Smooth muscle cell (in vitro differentiated cells): ENCODE results near the gene BCL11A. TPM values are rescaled to one million over a fixed set of nuclear protein-coding genes. Genes with fewer than 3 reads are reported as not detected.

Experiments
- DNase-seq: peaks from one replicate; lab custom pipeline; 2025; ENCODE audit not compliant: unreplicated experiment; lab: John Stamatoyannopoulos, UW
- H2AFZ ChIP-seq: fragments of 200-600 bp; sonication (generic); 2 replicates; pipeline ENCODE4 v1.6.0; 2016; ENCODE audit warnings: antibody characterized with exemption, low read depth, mild to moderate bottlenecking
- H3F3A ChIP-seq: fragments of 200-600 bp; sonication (generic); 2 replicates; pipeline ENCODE4 v1.6.0; 2017; ENCODE audit warnings: antibody characterized with exemption, low read depth
- H3K27ac ChIP-seq: fragments of 200-600 bp; sonication (generic); 2 replicates; pipeline ENCODE4 v1.5.1; 2016; ENCODE audit warnings: low read depth, mild to moderate bottlenecking
- H3K27me3 ChIP-seq: fragments of 200-600 bp; sonication (generic); 2 replicates; pipeline ENCODE4 v1.6.1; 2016; ENCODE audit warnings: low read depth, mild to moderate bottlenecking
- H3K36me3 ChIP-seq: fragments of 200-600 bp; sonication (generic); 2 replicates; pipeline ENCODE4 v1.5.1; 2016; ENCODE audit warnings: low read depth
- H3K4me1 ChIP-seq: fragments of 200-600 bp; sonication (generic); 2 replicates; pipeline ENCODE4 v1.5.1; 2016; ENCODE audit warnings: low read depth
- H3K4me2 ChIP-seq: fragments of 200-600 bp; sonication (generic); 2 replicates; pipeline ENCODE4 v1.6.0; 2016; ENCODE audit warnings: mild to moderate bottlenecking
- H3K4me3 ChIP-seq: fragments of 200-600 bp; sonication (generic); 2 replicates; pipeline ENCODE4 v1.5.1; 2016; ENCODE audit warnings: mild to moderate bottlenecking
- H3K79me2 ChIP-seq: fragments of 200-600 bp; sonication (generic); 2 replicates; pipeline ENCODE4 v1.6.0; 2016; ENCODE audit warnings: low read depth, mild to moderate bottlenecking
- H3K9ac ChIP-seq: fragments of 200-600 bp; sonication (generic); 2 replicates; pipeline ENCODE4 v1.6.0; 2016; ENCODE audit warnings: low read depth
- H3K9me3 ChIP-seq: fragments of 200-600 bp; sonication (generic); replicated peaks from 2 replicates; pipeline ENCODE4 v1.5.1; 2016; ENCODE audit warnings: low read depth
- H4K20me1 ChIP-seq: fragments of 200-600 bp; sonication (generic); 2 replicates; pipeline ENCODE4 v1.6.0; 2016; ENCODE audit warnings: low read depth
- CTCF ChIP-seq: fragments of 200-600 bp; sonication (generic); IDR thresholded peaks from 2 replicates; pipeline ENCODE4 v1.5.1; 2017; ENCODE audit warnings: borderline replicate concordance, mild to moderate bottlenecking, antibody characterized with exemption; ENCODE audit not compliant: insufficient read depth, poor library complexity, severe bottlenecking
- WGBS: methylation state at CpG from one replicate; pipeline ENCODE4 v1.1.7; 2016; ENCODE audit warnings: low lambda C conversion rate; 5-methylcytosine and 5-hydroxymethylcytosine counted together
- polyA plus RNA-seq: library from polyadenylated mRNA; unstranded; fragments of >200 nt; fragmentation: Nextera tagmentation; extraction: Ambion mirVana; gene quantifications from 2 replicates; pipeline ENCODE4 v1.2.1, GENCODE V29; 2016
- total RNA-seq: library from RNA; depleted of rRNA; stranded (reverse); fragments of >200 nt; gene quantifications from 2 replicates; pipeline ENCODE4 v1.2.3, GENCODE V29; 2014

The BCL11A gene
- total and polyA plus RNA-seq, 2 experiments from 2014 or later: 15.8 to 20.0 TPM

GRCh38 chr2:60531701-60532133, 21.7 kb downstream of the BCL11A start:
- H3F3A ChIP-seq: peaks cover 8% of the 10 kb centered on the region
- H3K27ac ChIP-seq: no peak overlapping the region
- no peak overlapping the region for H3K9ac ChIP-seq
- H4K20me1 ChIP-seq: peaks cover 77% of the 10 kb centered on the region
- no peak overlapping the region for H3K4me3 ChIP-seq
- 64% methylated on average over 12 of the region's 12 CpGs for WGBS
- H3K9me3 ChIP-seq: no peaks in the 10 kb centered on the region
- peak overlapping the region; percentile 78 for H3K4me2 ChIP-seq
- no peak overlapping the region for H2AFZ ChIP-seq
- no peak for DNase-seq
- H3K79me2 ChIP-seq: peaks cover 90% of the 10 kb centered on the region
- no peak for TF ChIP-seq CTCF
- H3K36me3 ChIP-seq: no peaks in the 10 kb centered on the region
- peaks cover 54% of the 10 kb centered on the region for H3K4me1 ChIP-seq
- H3K27me3 ChIP-seq: no peaks in the 10 kb centered on the region

GRCh38 chr2:60530660-60531281, 22.7 kb downstream of the BCL11A start:
- Histone ChIP-seq H3K9me3 (no peaks in the 10 kb centered on the region), H3K36me3 (no peaks in the 10 kb centered on the region), H2AFZ (no peak overlapping the region), H4K20me1 (peaks cover 87% of the 10 kb centered on the region), H3K4me1 (peaks cover 50% of the 10 kb centered on the region), H3K4me3 (peak overlapping the region; percentile 35), H3K9ac (no peak overlapping the region), H3K27ac (no peak overlapping the region), H3K79me2 (peaks cover 91% of the 10 kb centered on the region), H3F3A (peaks cover 3% of the 10 kb centered on the region), H3K4me2 (peak overlapping the region; percentile 78), H3K27me3 (no peaks in the 10 kb centered on the region)
- 26% methylated on average over 12 of the region's 12 CpGs for WGBS
- DNase-seq: no peak
- no peak for TF ChIP-seq CTCF

- TF ChIP-seq CTCF: no peak
- Histone ChIP-seq H2AFZ (no peak overlapping the region), H3K4me2 (peak overlapping the region; percentile 78), H3K9me3 (no peaks in the 10 kb centered on the region), H3K27ac (peak overlapping the region; percentile 17), H3K9ac (no peak overlapping the region), H3K36me3 (no peaks in the 10 kb centered on the region), H3K4me1 (peaks cover 44% of the 10 kb centered on the region), H3K79me2 (peaks cover 95% of the 10 kb centered on the region), H4K20me1 (peaks cover 87% of the 10 kb centered on the region), H3K4me3 (peak overlapping the region; percentile 35), H3F3A (peaks cover 3% of the 10 kb centered on the region), H3K27me3 (no peaks in the 10 kb centered on the region)
- WGBS: 61% methylated on average over 17 of the region's 17 CpGs
- no peak for DNase-seq
Measured at GRCh38 chr2:60529785-60530627, 23.4 kb downstream of the BCL11A start.
